Ovary (tissue), 3 donors: Measurements from ENCODE around the gene DCTN3.

ENCODE experiments used
- CTCF ChIP-seq, 3 donors: fragments of 450-650 bp in 2 of 3; fragments of 200-600 bp in 1 of 3; IDR thresholded peaks; one replicate each; pipeline versions ENCODE4 v1.5.1 to v1.8.0; 2016 to 2022; ENCODE audit warnings: antibody characterized with exemption in 3 of 3, mild to moderate bottlenecking in 1 of 3
- POLR2A ChIP-seq: fragments of 450-650 bp; IDR thresholded peaks from one replicate; pipeline ENCODE4 v1.6.1; 2017; ENCODE audit warnings: antibody characterized with exemption, mild to moderate bottlenecking, moderate library complexity
- donor health status: DM: no; HTN: no; CAD: no.

GRCh38 chr9:34623374-34624235 is 3.3 kb upstream of the DCTN3 start:
- TF ChIP-seq POLR2A (no peak), CTCF (IDR thresholded peaks at IDR 0.05) (no peak)
